Naive thymus-derived CD8-positive, alpha-beta T cell (primary cell): ENCODE measurements around the gene PPT1. TPM values are rescaled to one million over a fixed set of nuclear protein-coding genes. Genes with fewer than 3 reads are reported as not detected.
A peak's percentile ranks its signal among the peaks of the same experiment; 100 is the strongest.
"Not testable (repeated sequence)": the region's sequence is repeated elsewhere in the genome, so short reads cannot be mapped to it uniquely, and the experiment has no call there.

Experiments
- ATAC-seq, 2 donors: fragments of 150-1000 bp; cut with Tn5 transposase in 1 of 2; sonication (Bioruptor Pico), chemical (Tn5 transposase) in 1 of 2; 1 replicate in 1 of 2; 2 replicates in 1 of 2; pipeline ENCODE4 v1.10.0; 2021; ENCODE audit warnings: mild to moderate bottlenecking in 2 of 2, moderate library complexity in 2 of 2
- POLR2A ChIA-PET: fragments of 350-600 bp; sonication (Branson Sonifier 250); formaldehyde crosslinking; loops from one replicate; lab custom pipeline; 2021; ENCODE audit warnings: antibody characterized with exemption; lab: Charles Lee
- DNase-seq, 10 donors: peaks; one replicate each; pipeline versions ENCODE4 v3.0.0 to v3.0.0-alpha.2; 2020 to 2022
- H3K27ac Mint-ChIP-seq, 10 donors: one replicate each; pipeline ENCODE4 v1.8.0; 2020 to 2022; ENCODE audit warnings: mild to moderate bottlenecking in 10 of 10, mixed read lengths in 10 of 10, moderate library complexity in 4 of 10, inconsistent platforms in 1 of 10
- H3K27me3 Mint-ChIP-seq, 5 donors: one replicate each; pipeline ENCODE4 v1.8.0; 2021 to 2022; ENCODE audit warnings: mixed read lengths in 5 of 5
- H3K36me3 Mint-ChIP-seq, 3 donors: one replicate each; pipeline ENCODE4 v1.8.0; 2020 to 2022; ENCODE audit warnings: mixed read lengths in 3 of 3, mild to moderate bottlenecking in 2 of 3, inconsistent platforms in 1 of 3
- H3K4me1 Mint-ChIP-seq, 4 donors: one replicate each; pipeline ENCODE4 v1.8.0; 2021 to 2022; ENCODE audit warnings: mixed read lengths in 4 of 4
- H3K4me3 Mint-ChIP-seq, 10 donors: one replicate each; pipeline ENCODE4 v1.8.0; 2020 to 2022; ENCODE audit warnings: mild to moderate bottlenecking in 10 of 10, mixed read lengths in 10 of 10, moderate library complexity in 6 of 10, inconsistent platforms in 1 of 10
- H3K9me3 Mint-ChIP-seq, 9 donors: one replicate each; pipeline ENCODE4 v1.8.0; 2020 to 2022; ENCODE audit warnings: mixed read lengths in 9 of 9, mild to moderate bottlenecking in 3 of 9, inconsistent platforms in 1 of 9, moderate library complexity in 1 of 9
- polyA plus RNA-seq, 3 donors: library from polyadenylated mRNA; unstranded; fragments of 300-500 nt; fragmentation: Illumina TruSeq; gene quantifications; one replicate each; pipeline ENCODE4 v1.2.3, GENCODE V29; 2021
- total RNA-seq, 8 experiments: library from RNA in 2 of 8; stranded (reverse) in 2 of 8; gene quantifications; one replicate each; pipeline ENCODE4 v1.2.3 and lab custom pipeline; 2021 to 2026

Gene PPT1
- total and polyA plus RNA-seq, 5 experiments from 2014 or later = 70.9 to 267 (median 236) TPM

DNA sequence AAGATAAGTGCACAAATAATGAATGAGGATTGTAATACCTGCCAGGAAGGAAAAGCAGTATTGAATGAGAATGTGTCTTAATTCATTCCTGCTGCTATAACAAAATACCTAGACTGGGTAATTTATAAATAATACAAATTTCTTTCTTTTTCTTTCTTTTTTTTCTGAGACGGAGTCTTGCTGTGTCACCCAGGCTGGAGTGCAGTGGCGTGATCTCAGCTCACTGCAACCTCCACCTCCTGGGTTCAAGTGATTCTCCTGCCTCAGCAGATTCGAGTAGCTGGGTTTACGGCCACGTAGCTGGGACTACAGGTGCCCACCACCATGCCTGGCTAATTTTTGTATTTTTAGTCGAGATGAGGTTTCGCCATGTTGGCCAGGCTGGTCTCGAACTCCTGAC, 59.8 kb downstream of the PPT1 start:
- H3K4me3 Mint-ChIP-seq, H3K36me3 Mint-ChIP-seq, DNase-seq, H3K27me3 Mint-ChIP-seq, H3K9me3 Mint-ChIP-seq, ATAC-seq: not testable (repeated sequence)
- peaks cover 36 to 83% (median 73%) of the 10 kb centered on the region in 4 donors for H3K4me1 Mint-ChIP-seq
- H3K27ac Mint-ChIP-seq = peak overlapping the region in 7 of 10 donors; percentile 57 to 97 (median 75)
- POLR2A ChIA-PET = interaction anchor here (0.5 to 15.8 kb wide), 3 partner anchors 10 to 157 kb away, joined by 4 to 246 read pairs (median 5); no protein-coding TSS in a partner anchor

DNA sequence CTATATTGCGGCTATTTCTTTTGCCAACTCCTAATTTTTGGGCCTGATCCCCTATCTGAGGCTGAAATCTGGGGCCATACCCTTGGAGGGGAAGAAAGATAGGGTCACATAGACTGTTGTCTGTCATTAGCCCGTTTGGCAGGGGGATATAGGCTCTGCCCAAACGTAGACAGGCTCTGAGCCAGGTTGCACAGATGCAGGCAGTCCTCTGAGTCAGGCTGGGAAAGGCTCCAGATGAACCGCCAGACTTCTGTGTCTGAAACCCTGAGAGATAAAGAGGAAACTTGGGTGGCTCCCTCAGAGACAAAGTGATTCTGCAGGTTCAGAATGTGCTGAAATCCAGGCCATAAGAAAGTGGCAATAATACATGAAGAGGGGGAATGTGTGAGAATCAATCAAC, 60.5 kb downstream of the PPT1 start:
- Mint-ChIP-seq H3K9me3 (no peaks in the 10 kb centered on the region), H3K4me1 (peaks cover 33 to 80% (median 70%) of the 10 kb centered on the region in 4 donors), H3K27me3 (no peaks in the 10 kb centered on the region), H3K27ac (peak overlapping the region; percentile 46 to 93 (median 72)), H3K36me3 (peaks cover 0 to 4% (median under 1%) of the 10 kb centered on the region in 3 donors), H3K4me3 (peak overlapping the region in 3 of 10 donors; percentile 30 to 37 (median 35))
- DNase-seq (no peak), ATAC-seq (no peak)
- POLR2A ChIA-PET = no interaction called here

DNA sequence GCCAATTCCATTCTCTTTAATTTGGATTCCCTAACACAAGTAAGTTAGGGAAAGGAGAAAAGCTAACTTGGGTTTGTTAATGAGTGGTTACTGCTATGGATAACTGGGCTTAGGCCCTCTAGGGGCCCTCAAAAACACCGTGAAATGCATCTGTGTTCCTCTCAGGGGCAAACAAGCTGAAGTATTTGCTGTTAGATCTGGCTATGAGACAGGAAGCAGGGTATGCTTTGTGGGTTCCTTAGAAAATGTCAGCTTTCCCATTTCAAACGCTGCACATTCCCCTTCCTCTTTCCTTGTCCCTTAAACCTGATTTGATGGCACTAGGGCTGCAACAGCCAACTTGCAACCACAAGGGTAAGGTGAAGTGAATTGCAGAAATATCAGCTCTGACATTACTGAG, 62.2 kb downstream of the PPT1 start:
- Mint-ChIP-seq H3K4me3 (peak overlapping the region in 9 of 10 donors; percentile 46 to 73 (median 58)), H3K27ac (peak overlapping the region; percentile 91 to 98 (median 94)), H3K36me3 (no peaks in the 10 kb centered on the region), H3K4me1 (peaks cover 32 to 82% (median 69%) of the 10 kb centered on the region in 4 donors), H3K9me3 (no peaks in the 10 kb centered on the region), H3K27me3 (no peaks in the 10 kb centered on the region)
- peak; percentile 19 to 41 for ATAC-seq
- DNase-seq = peak in 4 of 10 donors; percentile 17 to 48 (median 46)
- POLR2A ChIA-PET = interaction anchor here (0.5 to 1.3 kb wide), 7 partner anchors 12 to 440 kb away, joined by 3 to 7 read pairs (median 5); partner anchors contain the start of gene PPT1

DNA sequence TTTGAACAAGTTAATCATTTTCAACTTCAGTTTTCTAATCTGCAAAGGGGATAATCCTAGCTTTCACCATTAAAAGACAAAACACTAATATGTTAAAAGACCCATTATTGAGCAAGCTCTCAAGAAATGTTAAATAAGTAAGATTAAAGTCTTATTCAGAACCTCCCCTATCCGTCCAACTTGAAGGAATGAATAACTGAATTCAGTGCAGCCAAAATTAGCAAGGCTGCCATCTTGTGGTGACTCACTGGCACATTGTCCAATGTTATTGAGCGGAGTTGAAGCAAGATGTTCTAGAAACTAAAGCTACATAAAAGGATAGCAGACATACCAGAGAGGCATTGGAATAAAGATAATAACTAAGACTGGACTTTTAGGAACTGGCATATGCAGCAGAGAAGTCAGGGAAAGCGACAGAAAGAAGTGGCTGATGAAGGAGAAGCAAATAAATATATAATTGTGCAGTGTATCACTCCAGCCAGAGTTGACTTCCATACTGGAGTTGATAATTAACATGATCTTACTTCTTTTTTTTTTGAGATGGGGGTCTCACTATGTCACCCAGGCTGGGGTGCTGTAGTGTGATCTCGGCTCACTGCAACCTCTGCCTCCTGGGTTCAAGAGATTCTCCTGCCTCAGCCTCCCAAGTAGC, 64.7 kb downstream of the PPT1 start:
- Mint-ChIP-seq H3K4me1 (peaks cover 23 to 64% (median 50%) of the 10 kb centered on the region in 4 donors), H3K36me3 (no peaks in the 10 kb centered on the region)

DNA sequence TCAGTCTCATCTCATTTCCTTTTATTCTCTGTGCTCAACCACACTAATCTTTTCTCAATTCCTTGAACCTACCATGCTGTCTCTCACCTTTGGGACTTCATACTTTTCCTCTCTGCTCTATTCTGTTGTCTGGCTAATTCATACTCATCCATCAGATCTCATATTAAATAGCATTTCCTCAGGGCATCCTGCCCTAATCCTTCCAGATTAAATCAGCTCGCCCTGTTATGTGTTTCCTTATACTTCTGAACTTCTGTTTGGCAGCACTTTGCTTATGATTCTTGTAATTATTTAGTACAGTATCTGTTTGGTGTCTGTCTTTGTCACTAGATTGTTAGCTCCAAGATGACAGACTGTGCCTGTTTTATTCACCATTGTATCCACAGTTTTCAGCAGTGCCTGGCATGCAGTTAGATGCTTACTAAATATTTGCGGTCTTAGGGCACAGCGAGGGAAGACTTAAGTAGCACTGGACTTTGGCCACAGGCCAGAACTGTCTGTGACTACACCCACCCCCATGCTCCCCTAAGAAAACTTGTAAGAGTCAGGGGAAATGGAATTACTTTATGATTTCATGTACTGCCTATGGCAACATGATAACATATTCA, 66.4 kb downstream of the PPT1 start:
- Mint-ChIP-seq H3K27ac (peak overlapping the region in 2 of 10 donors; percentile 13 to 74), H3K27me3 (peaks cover 0 to 3% (median 0%) of the 10 kb centered on the region in 5 donors), H3K36me3 (no peaks in the 10 kb centered on the region), H3K4me1 (peaks cover 23 to 51% (median 38%) of the 10 kb centered on the region in 4 donors), H3K4me3 (no peak overlapping the region), H3K9me3 (no peaks in the 10 kb centered on the region)
- DNase-seq (no peak), ATAC-seq (no peak)
- POLR2A ChIA-PET = interaction anchor here (0.5 to 1.0 kb wide), 3 partner anchors 10 to 445 kb away, joined by 3 read pairs; partner anchors contain the start of gene CAP1

More for the DNA sequence above, 64.7 kb downstream of the PPT1 start:
- Mint-ChIP-seq H3K4me3 (peak overlapping the region in 4 of 10 donors; percentile 6 to 55 (median 13)), H3K27me3 (no peaks in the 10 kb centered on the region), H3K9me3 (no peaks in the 10 kb centered on the region), H3K27ac (peak overlapping the region in 8 of 10 donors; percentile 6 to 94 (median 52))
- DNase-seq (peak in 9 of 10 donors; percentile 28 to 75 (median 49)), ATAC-seq (peak; percentile 57 to 74)
- POLR2A ChIA-PET = interaction anchor here (0.7 to 1.6 kb wide), 5 partner anchors 8 to 124 kb away, joined by 3 to 7 read pairs (median 4); partner anchors contain the start of gene CAP1

DNA sequence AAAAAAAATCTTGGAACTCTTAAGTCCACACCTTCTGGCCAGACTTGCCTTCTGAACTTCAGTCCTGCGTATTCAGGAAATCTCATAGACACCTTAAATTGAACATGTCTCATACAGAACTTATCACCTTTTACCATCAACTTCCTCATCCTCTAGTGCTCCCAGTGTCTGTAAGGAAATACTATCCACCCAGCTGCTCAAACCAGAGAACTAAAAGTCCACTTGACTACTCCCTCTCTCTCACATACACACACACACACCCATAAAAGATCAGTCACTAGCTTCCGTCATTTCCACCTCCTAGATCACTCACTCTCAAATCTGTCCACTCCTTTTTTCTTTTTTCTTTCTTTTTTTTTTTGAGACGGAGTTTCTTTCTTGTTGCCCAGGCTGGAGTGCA, 67.4 kb downstream of the PPT1 start:
- POLR2A ChIA-PET = interaction anchor here (0.7 to 2.0 kb wide), 4 partner anchors 10 to 745 kb away, joined by 3 to 12 read pairs (median 4); partner anchors contain the start of gene CAP1
- H3K9me3 Mint-ChIP-seq = no peaks in the 10 kb centered on the region
- H3K4me3 Mint-ChIP-seq = peak overlapping the region in 1 of 10 donors; percentile 35

DNA sequence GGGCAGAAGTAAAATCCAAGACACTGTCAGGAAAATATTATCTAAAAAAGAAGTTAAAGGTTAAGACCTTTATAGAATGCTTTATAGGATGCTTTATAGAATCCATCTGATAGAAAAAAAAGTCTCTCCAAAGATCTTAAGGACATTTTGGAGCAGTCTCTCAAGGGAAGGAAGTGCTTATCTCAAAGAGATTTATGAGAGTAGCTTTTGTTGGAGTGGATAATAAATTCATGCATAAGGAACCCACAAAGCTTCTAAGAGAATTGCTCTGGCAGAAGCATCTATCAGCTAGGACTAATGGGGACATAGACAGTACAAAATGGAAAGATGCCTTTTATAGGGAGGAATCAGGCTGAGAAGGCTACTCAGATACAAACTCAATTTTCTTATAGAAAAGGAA, 69.4 kb downstream of the PPT1 start:
- Mint-ChIP-seq H3K4me1 (peaks cover 6 to 32% (median 12%) of the 10 kb centered on the region in 4 donors), H3K4me3 (no peak overlapping the region), H3K27me3 (peaks cover 0 to 3% (median 0%) of the 10 kb centered on the region in 5 donors), H3K9me3 (peaks cover 0 to 9% (median 0%) of the 10 kb centered on the region in 9 donors), H3K36me3 (peaks cover 0 to 5% (median 0%) of the 10 kb centered on the region in 3 donors), H3K27ac (no peak overlapping the region)
- no peak for DNase-seq
- POLR2A ChIA-PET = interaction anchor here (2.0 kb wide), 1 partner anchor 12 kb away, joined by 12 read pairs; the partner anchor contains the start of gene CAP1
- ATAC-seq = no peak

More for the DNA sequence above, 67.4 kb downstream of the PPT1 start:
- H3K4me1 Mint-ChIP-seq = peaks cover 18 to 40% (median 30%) of the 10 kb centered on the region in 4 donors
- H3K27ac Mint-ChIP-seq = peak overlapping the region in 3 of 10 donors; percentile 5 to 74 (median 71)
- H3K27me3 Mint-ChIP-seq = peaks cover 0 to 3% (median 0%) of the 10 kb centered on the region in 5 donors
- no peaks in the 10 kb centered on the region for H3K36me3 Mint-ChIP-seq
- ATAC-seq (no peak), DNase-seq (no peak)

DNA sequence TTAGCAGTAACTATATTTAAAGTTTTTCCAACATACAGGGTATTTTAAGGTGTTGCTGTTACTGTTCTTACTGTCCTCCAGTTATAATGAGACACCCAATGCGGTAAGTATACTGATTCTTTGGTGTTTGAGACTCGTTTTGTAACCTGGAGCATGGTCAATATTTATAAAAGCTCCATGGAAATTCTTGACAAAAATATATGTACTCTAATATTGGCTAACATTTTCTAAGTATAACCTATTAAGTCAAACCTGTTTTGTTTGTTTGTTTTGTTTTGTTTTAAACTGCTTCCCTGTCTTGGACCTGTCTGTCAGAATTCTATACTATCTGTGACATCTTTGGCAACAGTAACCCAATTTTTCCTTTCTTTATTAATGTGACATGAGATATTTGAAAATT, 72.4 kb downstream of the PPT1 start:
- Mint-ChIP-seq H3K9me3 (peaks cover 0 to 11% (median 0%) of the 10 kb centered on the region in 9 donors), H3K27ac (no peak overlapping the region), H3K27me3 (peaks cover 0 to 3% (median 0%) of the 10 kb centered on the region in 5 donors), H3K4me3 (no peak overlapping the region), H3K36me3 (peaks cover 0 to 5% (median 0%) of the 10 kb centered on the region in 3 donors), H3K4me1 (peaks cover 0 to 11% (median 2%) of the 10 kb centered on the region in 4 donors)
- POLR2A ChIA-PET = interaction anchor here (1.8 kb wide), 1 partner anchor 8 kb away, joined by 5 read pairs; no protein-coding TSS in a partner anchor
- no peak for DNase-seq
- ATAC-seq = no peak

DNA sequence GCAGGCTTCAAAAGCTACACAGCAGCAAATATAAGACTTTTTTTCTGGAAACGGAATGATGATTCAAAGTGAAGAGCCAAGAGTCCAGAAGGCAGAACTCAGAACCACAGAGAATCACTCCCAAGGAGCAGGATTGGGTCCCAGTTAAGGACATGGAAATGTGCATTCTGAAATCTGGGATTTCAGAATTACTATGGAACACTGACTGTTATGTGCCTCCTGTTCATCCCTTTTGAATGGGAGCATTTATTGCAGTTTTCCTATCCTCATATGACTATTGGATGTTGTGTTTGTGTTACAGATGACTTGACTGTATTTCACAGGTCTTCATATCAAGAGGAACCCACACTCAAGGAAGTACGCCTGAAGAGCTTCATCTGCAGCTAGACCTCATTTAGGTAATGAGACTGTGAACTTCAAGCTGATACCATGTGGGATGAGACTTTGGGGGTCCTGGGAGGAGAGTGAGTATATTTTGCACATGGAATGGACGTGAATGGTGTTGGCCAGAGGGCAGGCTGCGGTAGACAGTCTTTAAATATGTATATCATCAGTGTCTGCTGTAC, 73.6 kb downstream of the PPT1 start:
- H3K36me3 Mint-ChIP-seq = peaks cover 0 to 6% (median 0%) of the 10 kb centered on the region in 3 donors
- POLR2A ChIA-PET = interaction anchor here (1.8 kb wide), 1 partner anchor 10 kb away, joined by 5 read pairs; no protein-coding TSS in a partner anchor
- peaks cover 0 to 10% (median 0%) of the 10 kb centered on the region in 4 donors for H3K4me1 Mint-ChIP-seq
- H3K27ac Mint-ChIP-seq = no peak overlapping the region
- no peak overlapping the region for H3K4me3 Mint-ChIP-seq
- no peak for ATAC-seq
- peaks cover 0 to 3% (median 0%) of the 10 kb centered on the region in 5 donors for H3K27me3 Mint-ChIP-seq
- no peak for DNase-seq
- peaks cover 0 to 14% (median 2%) of the 10 kb centered on the region in 9 donors for H3K9me3 Mint-ChIP-seq
